Muscle layer of colon (tissue), 2 donors: ENCODE results near the gene FOXJ3.
A peak's percentile ranks its signal among the peaks of the same experiment; 100 is the strongest.

Experiments
- H3K27ac ChIP-seq: one replicate; pipeline ENCODE4 v1.7.0; 2013; ENCODE audit warnings: low read depth, mild to moderate bottlenecking, low read length, moderate library complexity
- H3K27me3 ChIP-seq, 2 donors: one replicate each; pipeline ENCODE4 v1.7.0; 2013; ENCODE audit warnings: low read length in 2 of 2, mild to moderate bottlenecking in 2 of 2; ENCODE audit not compliant: insufficient read depth in 2 of 2, control insufficient read depth in 1 of 2
- H3K36me3 ChIP-seq: one replicate; pipeline ENCODE4 v1.7.0; 2013; ENCODE audit warnings: mild to moderate bottlenecking, low read length; ENCODE audit not compliant: insufficient read depth
- H3K4me1 ChIP-seq: one replicate; pipeline ENCODE4 v1.7.0; 2013; ENCODE audit warnings: mild to moderate bottlenecking, low read length; ENCODE audit not compliant: insufficient read depth
- H3K4me3 ChIP-seq, 2 donors: one replicate each; pipeline ENCODE4 v1.7.0; 2013; ENCODE audit warnings: low read length in 2 of 2, low read depth in 1 of 2, mild to moderate bottlenecking in 1 of 2, moderate library complexity in 1 of 2
- H3K9ac ChIP-seq: one replicate; pipeline ENCODE4 v1.7.0; 2013; ENCODE audit warnings: low read length
- H3K9me3 ChIP-seq: one replicate; pipeline ENCODE4 v1.7.0; 2013; ENCODE audit warnings: mild to moderate bottlenecking, low read length
- donor health status: abdominal sarcoma.
- donor health status: Adenocarcinoma of cecum.

Gene FOXJ3

GRCh38 chr1:42335050-42335808 lies at the start of gene FOXJ3:
FOXJ3 (minus strand) TSS chr1:42335235; CDS start chr1:42311093, 24,142 bp downstream.
- H3K4me1 ChIP-seq, result peaks cover 21% of the 10 kb centered on the region
- peak within 1 kb of the TSS; percentile 82 for H3K9ac ChIP-seq
- no peaks in the 10 kb centered on the region for H3K27me3 ChIP-seq
- H3K27ac ChIP-seq, result peak within 1 kb of the TSS; percentile 85
- no peaks in the 10 kb centered on the region for H3K36me3 ChIP-seq
- no peaks in the 10 kb centered on the region for H3K9me3 ChIP-seq
- peak within 1 kb of the TSS; percentile 89 to 98 for H3K4me3 ChIP-seq

DNA sequence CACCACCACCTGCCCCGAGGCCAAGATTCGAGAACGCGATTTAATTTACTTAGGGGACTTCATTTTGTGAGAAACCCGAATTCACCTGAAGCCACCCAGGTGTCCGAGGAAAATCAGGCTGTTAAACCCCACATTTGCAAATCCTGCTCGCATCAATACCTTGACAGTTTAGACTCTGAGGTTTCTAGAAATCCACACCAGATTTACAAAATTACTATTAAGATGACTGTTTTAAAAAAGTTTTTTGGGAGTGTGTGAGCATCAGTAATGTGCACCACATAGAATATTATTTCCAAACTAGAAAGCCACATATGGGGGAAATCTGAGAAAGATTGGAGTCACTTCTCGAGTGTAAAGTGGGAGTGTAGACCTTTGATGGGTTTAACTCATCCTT lies 46.2 kb upstream of the FOXJ3 start:
- peaks cover 8% of the 10 kb centered on the region for H3K4me1 ChIP-seq
- no peaks in the 10 kb centered on the region for H3K27me3 ChIP-seq
- peak overlapping the region; percentile 52 to 57 for H3K4me3 ChIP-seq
- no peaks in the 10 kb centered on the region for H3K9me3 ChIP-seq
- no peak overlapping the region for H3K27ac ChIP-seq
- no peak overlapping the region for H3K9ac ChIP-seq
- no peaks in the 10 kb centered on the region for H3K36me3 ChIP-seq

DNA sequence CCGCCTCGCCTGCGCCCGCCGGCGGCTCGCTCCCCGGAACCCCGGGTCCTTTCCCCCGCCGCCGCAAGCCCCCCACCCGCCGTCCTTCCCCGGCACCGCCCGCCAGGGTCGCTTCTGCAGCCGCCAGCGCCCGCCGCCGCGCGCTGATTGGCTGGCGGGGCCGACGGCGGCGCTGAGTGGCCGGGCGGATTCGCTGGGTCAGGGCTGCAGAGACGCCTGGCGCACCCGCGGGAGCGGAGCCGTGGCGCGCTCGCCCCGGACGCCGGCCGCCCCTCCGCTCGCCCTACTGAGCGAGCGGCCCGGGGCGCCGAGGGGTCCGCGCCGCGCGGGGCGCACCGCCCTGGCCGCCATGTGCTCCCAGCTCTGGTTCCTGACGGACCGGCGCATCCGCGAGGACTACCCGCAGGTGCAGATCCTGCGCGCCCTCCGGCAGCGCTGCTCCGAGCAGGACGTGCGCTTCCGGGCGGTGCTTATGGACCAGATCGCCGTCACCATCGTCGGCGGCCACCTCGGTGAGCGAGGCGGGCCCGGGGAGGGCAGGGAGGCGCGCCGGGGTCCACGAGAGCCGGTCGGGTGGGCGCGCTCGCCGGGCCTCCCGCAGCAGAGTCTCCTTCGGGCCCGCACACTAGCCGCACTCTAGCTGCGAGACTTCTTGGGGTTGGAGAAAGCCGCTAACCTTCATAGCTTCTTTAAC lies 45.7 kb upstream of the FOXJ3 start, which contains the start of gene RIMKLA:
Gene RIMKLA (plus strand): TSS at position 207 of the 694 bp plus-strand sequence. CDS start 143 bp downstream, at position 350.
- H3K9ac ChIP-seq, result no peak within 1 kb of the TSS
- no peaks in the 10 kb centered on the region for H3K27me3 ChIP-seq
- no peak within 1 kb of the TSS for H3K27ac ChIP-seq
- H3K4me3 ChIP-seq, result peak within 1 kb of the TSS; percentile 52 to 57
- H3K4me1 ChIP-seq, result peaks cover 8% of the 10 kb centered on the region
- H3K9me3 ChIP-seq, result no peaks in the 10 kb centered on the region
- no peaks in the 10 kb centered on the region for H3K36me3 ChIP-seq

DNA sequence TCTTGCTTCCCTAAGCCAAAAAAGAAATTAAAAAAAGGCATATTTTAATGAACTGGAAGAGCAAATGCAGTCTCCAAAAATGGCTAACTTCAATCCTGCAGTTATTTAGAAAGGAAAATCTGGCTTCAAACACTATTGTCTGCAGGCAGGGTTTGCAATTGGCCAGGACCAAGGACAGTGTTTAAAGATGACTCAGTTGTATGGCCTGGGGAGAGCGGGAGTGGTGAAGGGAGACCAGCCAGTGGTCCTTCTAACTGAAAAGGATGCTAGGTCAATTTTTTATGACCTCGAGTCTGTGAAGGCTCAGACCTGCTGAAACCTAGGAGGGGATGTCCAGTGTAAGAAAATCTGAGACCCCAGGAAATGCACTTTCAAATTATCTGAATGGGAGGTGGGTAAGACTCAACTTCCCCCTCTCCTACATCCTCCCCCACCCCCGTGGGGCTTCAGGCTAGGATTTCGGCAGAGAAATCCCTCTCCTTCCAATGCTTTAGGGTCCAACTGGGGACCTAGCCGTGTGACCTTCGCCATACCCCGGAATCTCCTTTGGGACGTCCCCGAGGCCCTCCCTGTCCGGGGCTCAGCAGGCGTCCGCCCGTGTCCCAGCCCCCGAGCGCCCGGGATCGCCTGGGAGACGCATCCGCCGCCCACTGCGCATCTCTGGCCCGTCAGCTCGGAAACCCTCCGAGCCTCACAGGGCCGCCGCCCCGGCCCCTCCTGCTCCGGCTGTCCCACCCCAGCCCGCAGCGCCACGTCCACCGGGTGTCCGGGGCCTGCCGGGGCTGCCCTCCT lies 45.0 kb upstream of the FOXJ3 start:
- no peaks in the 10 kb centered on the region for H3K27me3 ChIP-seq
- H3K9ac ChIP-seq, result no peak overlapping the region
- no peak overlapping the region for H3K27ac ChIP-seq
- peak overlapping the region; percentile 15 to 21 for H3K4me3 ChIP-seq
- no peaks in the 10 kb centered on the region for H3K9me3 ChIP-seq
- H3K36me3 ChIP-seq, result no peaks in the 10 kb centered on the region
- H3K4me1 ChIP-seq, result peaks cover 8% of the 10 kb centered on the region

- no peak overlapping the region for H3K27ac ChIP-seq
- H3K4me3 ChIP-seq, result no peak overlapping the region
These were observed 37.8 kb upstream of the FOXJ3 start for GRCh38 chr1:42372796-42373195.

GRCh38 chr1:42370876-42371549 lies 36.0 kb upstream of the FOXJ3 start:
- no peak overlapping the region for H3K4me3 ChIP-seq

More at GRCh38 chr1:42372796-42373195, 37.8 kb upstream of the FOXJ3 start:
- Histone ChIP-seq H3K9ac (no peak overlapping the region), H3K9me3 (no peaks in the 10 kb centered on the region), H3K27me3 (peaks cover 0 to 6% of the 10 kb centered on the region in 2 donors), H3K4me1 (no peaks in the 10 kb centered on the region), H3K36me3 (no peaks in the 10 kb centered on the region)

GRCh38 chr1:42369471-42369870 lies 34.4 kb upstream of the FOXJ3 start:
- Histone ChIP-seq H3K36me3 (no peaks in the 10 kb centered on the region), H3K9ac (no peak overlapping the region), H3K4me1 (no peaks in the 10 kb centered on the region), H3K27me3 (peaks cover 0 to 6% of the 10 kb centered on the region in 2 donors), H3K27ac (no peak overlapping the region), H3K9me3 (no peaks in the 10 kb centered on the region), H3K4me3 (no peak overlapping the region)

More at GRCh38 chr1:42370876-42371549, 36.0 kb upstream of the FOXJ3 start:
- H3K27me3 ChIP-seq, result peaks cover 0 to 6% of the 10 kb centered on the region in 2 donors
- no peaks in the 10 kb centered on the region for H3K4me1 ChIP-seq
- H3K9ac ChIP-seq, result no peak overlapping the region
- no peaks in the 10 kb centered on the region for H3K9me3 ChIP-seq
- H3K27ac ChIP-seq, result no peak overlapping the region
- H3K36me3 ChIP-seq, result no peaks in the 10 kb centered on the region

DNA sequence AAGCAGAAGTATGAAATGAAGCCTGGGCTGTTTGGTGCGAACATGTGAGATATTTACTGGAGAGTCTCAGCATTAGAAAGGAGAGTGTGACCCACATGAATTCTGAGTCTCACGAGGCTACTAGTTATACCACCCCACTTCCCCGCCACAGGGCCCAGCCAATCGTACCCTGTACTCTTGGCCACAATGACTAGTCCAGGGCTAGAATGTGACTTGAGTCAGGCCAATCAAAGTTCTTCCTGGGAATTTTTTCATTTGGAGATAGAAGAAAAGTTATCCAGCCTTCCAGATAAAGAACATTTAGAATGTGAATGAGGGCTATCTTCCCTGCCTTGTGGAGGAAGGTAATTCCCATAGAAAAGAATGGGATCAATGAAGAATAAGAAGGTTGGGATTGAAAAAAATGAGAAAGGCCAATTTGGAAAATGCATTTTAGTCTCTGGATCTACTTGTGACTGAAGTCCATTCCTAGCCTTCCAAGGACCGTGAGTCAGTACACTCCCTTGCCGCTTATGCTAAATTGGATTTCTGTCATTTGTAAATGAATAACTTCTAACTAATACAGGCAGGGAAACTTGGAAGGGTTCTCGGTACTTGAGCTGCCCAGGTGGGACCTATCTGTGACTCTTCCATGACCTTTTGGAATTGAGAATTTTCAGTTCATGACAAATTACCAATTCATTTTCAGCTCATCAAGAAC lies 33.2 kb upstream of the FOXJ3 start:
- Histone ChIP-seq H3K4me1 (no peaks in the 10 kb centered on the region), H3K27ac (no peak overlapping the region), H3K4me3 (no peak overlapping the region), H3K9me3 (no peaks in the 10 kb centered on the region), H3K27me3 (peaks cover 0 to 6% of the 10 kb centered on the region in 2 donors), H3K9ac (no peak overlapping the region), H3K36me3 (no peaks in the 10 kb centered on the region)

DNA sequence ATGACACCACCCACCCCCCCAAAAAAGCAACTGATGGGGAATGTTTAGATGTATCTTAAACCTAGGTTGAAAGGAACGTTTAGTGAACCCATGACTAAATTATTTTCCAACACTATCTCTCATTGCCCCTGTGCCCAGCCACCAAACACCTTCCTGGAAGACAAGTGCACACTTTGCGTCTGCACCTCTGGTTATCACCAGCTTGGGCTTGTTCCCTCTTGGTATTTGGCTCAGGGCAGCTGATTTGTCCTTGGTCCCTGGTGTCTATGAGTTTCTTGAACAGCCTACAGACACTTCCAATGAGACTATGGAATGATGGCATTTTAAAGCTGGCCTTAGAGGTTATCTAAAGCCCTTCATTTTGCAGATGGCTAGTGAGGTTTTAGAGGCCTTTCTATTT lies 30.1 kb upstream of the FOXJ3 start:
- Histone ChIP-seq H3K9me3 (no peaks in the 10 kb centered on the region), H3K4me3 (no peak overlapping the region), H3K4me1 (no peaks in the 10 kb centered on the region), H3K9ac (no peak overlapping the region), H3K27me3 (peaks cover 0 to 6% of the 10 kb centered on the region in 2 donors), H3K27ac (no peak overlapping the region), H3K36me3 (no peaks in the 10 kb centered on the region)

DNA sequence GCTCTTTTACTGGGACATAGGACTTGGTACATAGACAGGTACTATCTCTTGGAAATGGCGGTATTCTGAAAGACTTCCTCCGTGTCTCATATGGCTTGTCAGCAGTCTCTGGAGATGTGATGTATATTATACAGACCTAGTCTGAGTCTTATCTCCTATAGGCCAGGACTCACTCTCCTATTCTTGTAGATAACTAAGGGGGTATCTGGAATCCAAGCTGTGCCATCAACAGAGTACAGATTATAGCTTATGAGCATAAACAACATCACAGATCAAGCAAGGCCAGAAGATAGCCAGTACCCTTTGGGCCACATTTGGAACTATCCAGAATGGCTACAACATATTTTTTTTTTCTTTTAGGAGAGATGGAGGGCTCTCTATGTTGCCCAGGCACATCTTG lies 29.5 kb upstream of the FOXJ3 start:
- Histone ChIP-seq H3K4me3 (no peak overlapping the region), H3K9ac (no peak overlapping the region), H3K27ac (no peak overlapping the region), H3K36me3 (no peaks in the 10 kb centered on the region), H3K9me3 (no peaks in the 10 kb centered on the region), H3K27me3 (peaks cover 0 to 4% of the 10 kb centered on the region in 2 donors), H3K4me1 (no peaks in the 10 kb centered on the region)
